Heart right ventricle (tissue), 16 donors: ENCODE data around the gene NHS. TPM values are rescaled to one million over a fixed set of nuclear protein-coding genes. Genes with fewer than 3 reads are reported as not detected.
A peak's percentile ranks its signal among the peaks of the same experiment; 100 is the strongest.

Source experiments
- ATAC-seq, 8 donors: fragments of 200-7000 bp; cut with Tn5 transposase; one replicate each; pipeline ENCODE4 v1.9.1; 2020; ENCODE audit warnings: mild to moderate bottlenecking in 8 of 8, moderate library complexity in 8 of 8, moderate number of reproducible peaks in 1 of 8
- DNase-seq, 2 donors: peaks; one replicate each; pipeline ENCODE4 v3.0.0-alpha.2; 2020
- H3K27ac ChIP-seq, 10 donors: fragments of 200-600 bp; sonication (generic) in 2 of 10; one replicate each; pipeline versions ENCODE4 v1.5.0 to v1.8.0; 2020 to 2022; ENCODE audit warnings: mild to moderate bottlenecking in 3 of 10
- H3K27me3 ChIP-seq, 7 donors: fragments of 200-600 bp; one replicate each; pipeline ENCODE4 v1.8.0; 2021 to 2022; ENCODE audit warnings: mild to moderate bottlenecking in 2 of 7
- H3K36me3 ChIP-seq, 9 donors: fragments of 200-600 bp; sonication (generic) in 1 of 9; one replicate each; pipeline versions ENCODE4 v1.5.0 to v1.8.0; 2020 to 2022; ENCODE audit warnings: mild to moderate bottlenecking in 2 of 9
- H3K4me1 ChIP-seq, 9 donors: fragments of 200-600 bp; sonication (generic) in 1 of 9; one replicate each; pipeline versions ENCODE4 v1.5.0 to v1.8.0; 2020 to 2022; ENCODE audit warnings: mild to moderate bottlenecking in 4 of 9
- H3K4me3 ChIP-seq, 10 donors: fragments of 200-600 bp; sonication (generic) in 2 of 10; one replicate each; pipeline versions ENCODE4 v1.5.0 to v1.8.0; 2020 to 2022; ENCODE audit warnings: mild to moderate bottlenecking in 7 of 10, moderate library complexity in 2 of 10
- H3K9me3 ChIP-seq, 11 donors: fragments of 200-600 bp in 10 of 11; sonication (generic) in 2 of 11; one replicate each; pipeline versions ENCODE4 v1.5.0 to v1.8.0; 2013 to 2022; ENCODE audit warnings: mild to moderate bottlenecking in 2 of 11, control low read depth in 1 of 11, moderate library complexity in 1 of 11
- WGBS, 2 donors: extraction: QIAGEN DNeasy Blood & Tissue Kit; methylation state at CpG; one replicate each; pipeline ENCODE4 v1.1.7; 2013; ENCODE audit warnings: inconsistent platforms in 1 of 2; 5-methylcytosine and 5-hydroxymethylcytosine counted together
- intact Hi-C, 10 donors: fragments of 100-400 bp; cut with DNase I; formaldehyde crosslinking; loops; one replicate each; pipeline versions ENCODE4 v1.11.1 to v1.14.2; 2022
- polyA plus RNA-seq, 2 donors: library from polyadenylated mRNA; stranded (reverse); fragments of 200-250 nt; gene quantifications; one replicate each; pipeline ENCODE4 v1.2.3, GENCODE V29; 2013
- total RNA-seq, 10 donors: library from RNA; stranded (reverse); fragmentation: NEBNext Ultra II Directional in 3 of 10; extraction: Animal tissue kit (Norgen Biotek cat#: 25700) in 3 of 10; gene quantifications; one replicate each; pipeline versions ENCODE4 v1.2.1 to v1.2.4, GENCODE V29; 2021 to 2023
- TF ChIP-seq, protein P1 (sequence below), 9 donors: fragments of 200-600 bp; sonication (generic) in 2 of 9; IDR thresholded peaks; one replicate each; pipeline versions ENCODE4 v1.5.0 to v1.8.0; 2021 to 2022; ENCODE audit warnings: antibody characterized with exemption in 9 of 9, mild to moderate bottlenecking in 5 of 9, moderate library complexity in 1 of 9
- donor health status: Arrhythmogenic right ventricular cardiomyopathy.
- donor health status: ischemic (EF 13 %, LVEDD 7.1; RV severe dilation, severe dysfunction).
- donor health status: healthy with polysubstance abuse.
- donor health status: DM: no; HTN: yes; CAD: no.
- donor health status: DM: no; HTN: no; CAD: no.
- donor health status: ischemic (EF 25% LVEDD 6.9; RV normal size, moderate dysfunction).
- donor health status: ischemic (EF 25% LVEDD 5.7; RV mildly dilated, moderate dysfunction).
- donor health status: healthy.
- donor health status: DM: yes; HTN: yes; CAD: no.
- donor health status: Ischemic cardiomyopathy.
- donor health status: ischemic (EF 35%, LVEDD 5.7; RV mildly dilated, moderate dysfunction).
- donor health status: nonischemic (EF 11% LVEDD 7.7; RV severe dilation, severe dysfunction).
- donor health status: DM: yes; HTN: yes; CAD: no.
- donor health status: PGD.
- donor health status: ischemic (EF 29% LVEDD 5.4; RV normal size, mild dysfunction).
- donor health status: nonischemic (EF 23%, LVEDD 6.1; RV moderate dilation, normal function).

The NHS gene
- total and polyA plus RNA-seq, 12 donors = 0.20 to 2.7 (median 1.2) TPM

- Histone ChIP-seq H3K9me3 (no peaks in the 10 kb centered on the region), H3K4me3 (no peak overlapping the region), H3K4me1 (peaks cover 0 to 9% (median 0%) of the 10 kb centered on the region in 9 donors), H3K27me3 (peaks cover 0 to 35% (median 0%) of the 10 kb centered on the region in 7 donors), H3K36me3 (no peaks in the 10 kb centered on the region), H3K27ac (no peak overlapping the region)
- WGBS, 2 donors = 85 to 90% methylated on average over 4 of the region's 4 CpGs
- TF ChIP-seq, protein P1, sequence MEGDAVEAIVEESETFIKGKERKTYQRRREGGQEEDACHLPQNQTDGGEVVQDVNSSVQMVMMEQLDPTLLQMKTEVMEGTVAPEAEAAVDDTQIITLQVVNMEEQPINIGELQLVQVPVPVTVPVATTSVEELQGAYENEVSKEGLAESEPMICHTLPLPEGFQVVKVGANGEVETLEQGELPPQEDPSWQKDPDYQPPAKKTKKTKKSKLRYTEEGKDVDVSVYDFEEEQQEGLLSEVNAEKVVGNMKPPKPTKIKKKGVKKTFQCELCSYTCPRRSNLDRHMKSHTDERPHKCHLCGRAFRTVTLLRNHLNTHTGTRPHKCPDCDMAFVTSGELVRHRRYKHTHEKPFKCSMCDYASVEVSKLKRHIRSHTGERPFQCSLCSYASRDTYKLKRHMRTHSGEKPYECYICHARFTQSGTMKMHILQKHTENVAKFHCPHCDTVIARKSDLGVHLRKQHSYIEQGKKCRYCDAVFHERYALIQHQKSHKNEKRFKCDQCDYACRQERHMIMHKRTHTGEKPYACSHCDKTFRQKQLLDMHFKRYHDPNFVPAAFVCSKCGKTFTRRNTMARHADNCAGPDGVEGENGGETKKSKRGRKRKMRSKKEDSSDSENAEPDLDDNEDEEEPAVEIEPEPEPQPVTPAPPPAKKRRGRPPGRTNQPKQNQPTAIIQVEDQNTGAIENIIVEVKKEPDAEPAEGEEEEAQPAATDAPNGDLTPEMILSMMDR (IDR thresholded peaks at IDR 0.05) = no peak
- no peak for DNase-seq
- intact Hi-C loops = no loop called here
- ATAC-seq = no peak
Observed at GRCh38 chrX:17413228-17413627, 38.2 kb downstream of the NHS start.

DNA sequence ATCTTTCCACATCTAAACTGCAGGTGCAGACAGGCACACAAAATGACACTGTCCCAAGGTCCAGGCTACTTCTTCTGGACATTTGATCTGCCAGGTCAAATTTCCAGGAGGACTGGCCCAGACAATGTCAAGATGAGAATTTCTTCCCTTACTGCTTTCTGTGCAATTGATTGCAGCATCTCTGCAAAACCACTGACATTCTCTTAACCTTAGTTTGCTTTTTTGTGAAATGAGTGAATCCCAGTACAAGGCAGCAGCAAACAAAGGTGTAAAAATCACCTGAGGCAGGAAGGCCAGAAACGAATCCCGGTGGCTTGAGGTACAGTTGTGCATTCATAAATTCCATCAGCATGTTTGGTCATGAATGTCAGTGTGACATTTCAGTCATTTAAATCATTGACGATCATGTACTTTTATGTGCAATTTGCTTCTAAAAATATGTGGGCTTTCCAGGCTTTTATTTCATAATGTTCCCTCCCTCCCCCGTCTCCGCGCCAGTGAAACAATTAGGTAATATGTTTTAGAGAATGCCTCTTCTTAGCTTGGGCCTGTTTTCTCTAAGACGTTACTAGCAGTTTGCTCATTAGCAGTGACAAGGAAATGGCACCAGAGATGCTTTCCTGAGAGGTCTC lies 39.1 kb downstream of the NHS start:
- Histone ChIP-seq H3K27me3 (peaks cover 0 to 43% (median 0%) of the 10 kb centered on the region in 7 donors), H3K36me3 (no peaks in the 10 kb centered on the region), H3K9me3 (no peaks in the 10 kb centered on the region), H3K4me1 (peaks cover 0 to 9% (median 0%) of the 10 kb centered on the region in 9 donors), H3K27ac (no peak overlapping the region), H3K4me3 (no peak overlapping the region)
- intact Hi-C loops = no loop called here
- TF ChIP-seq, protein P1 (IDR thresholded peaks at IDR 0.05) = no peak
- 74 to 81% methylated on average over 7 of the region's 7 CpGs for WGBS, 2 donors
- no peak for ATAC-seq
- DNase-seq = no peak

GRCh38 chrX:17414839-17415238 lies 39.8 kb downstream of the NHS start:
- peaks cover 0 to 39% (median 0%) of the 10 kb centered on the region in 7 donors for H3K27me3 ChIP-seq
- peak; percentile 3 to 16 for DNase-seq
- ATAC-seq = peak in 7 of 8 donors; percentile 38 to 73 (median 62)

GRCh38 chrX:17415242-17415810 lies 40.3 kb downstream of the NHS start:
- Histone ChIP-seq H3K27me3 (peaks cover 0 to 39% (median 0%) of the 10 kb centered on the region in 7 donors), H3K9me3 (no peaks in the 10 kb centered on the region), H3K36me3 (no peaks in the 10 kb centered on the region), H3K4me1 (peaks cover 0 to 9% (median 0%) of the 10 kb centered on the region in 9 donors), H3K27ac (no peak overlapping the region), H3K4me3 (no peak overlapping the region)
- DNase-seq (no peak), ATAC-seq (no peak)
- intact Hi-C loops = no loop called here
- whole genome bisulfite sequencing, 2 donors = 30 to 31% methylated on average over 3 of the region's 3 CpGs
- TF ChIP-seq, protein P1 (IDR thresholded peaks at IDR 0.05) = no peak

More at GRCh38 chrX:17414839-17415238, 39.8 kb downstream of the NHS start:
- Histone ChIP-seq H3K4me1 (peaks cover 0 to 9% (median 0%) of the 10 kb centered on the region in 9 donors), H3K36me3 (no peaks in the 10 kb centered on the region), H3K9me3 (no peaks in the 10 kb centered on the region), H3K4me3 (no peak overlapping the region), H3K27ac (no peak overlapping the region)
- TF ChIP-seq, protein P1 (IDR thresholded peaks at IDR 0.05) = no peak
- intact Hi-C loops = no loop called here
- 8 to 15% methylated on average over 6 of the region's 6 CpGs for WGBS, 2 donors
